Vagina (tissue), 2 donors: ENCODE results near the gene NFKBIZ.
A peak's percentile ranks its signal among the peaks of the same experiment; 100 is the strongest.

Experiments used
- CTCF ChIP-seq, 3 experiments: fragments of 450-650 bp in 2 of 3; fragments of 200-600 bp in 1 of 3; sonication (generic) in 1 of 3; IDR thresholded peaks; one replicate each; pipeline ENCODE4 v1.5.1; 2017 to 2019; ENCODE audit warnings: antibody characterized with exemption in 3 of 3, mild to moderate bottlenecking in 2 of 3, moderate library complexity in 2 of 3
- POLR2A ChIP-seq, 2 donors: fragments of 450-650 bp; IDR thresholded peaks; one replicate each; pipeline ENCODE4 v1.6.1; 2017; ENCODE audit warnings: antibody characterized with exemption in 2 of 2, mild to moderate bottlenecking in 2 of 2, moderate library complexity in 2 of 2
- POLR2AphosphoS5 ChIP-seq, 2 donors: sonication (generic); formaldehyde crosslinking; IDR thresholded peaks; one replicate each; pipeline ENCODE4 v1.9.0; 2017; ENCODE audit warnings: antibody characterized with exemption in 2 of 2, mild to moderate bottlenecking in 2 of 2, low read depth in 1 of 2; ENCODE audit not compliant: insufficient read depth in 1 of 2

- no peak for TF ChIP-seq POLR2A (IDR thresholded peaks at IDR 0.05)
- TF ChIP-seq POLR2AphosphoS5 (IDR thresholded peaks at IDR 0.05; ENCODE audit: insufficient read depth in 1 of 2, low read depth in 1 of 2) = peak in 1 of 2 donors; percentile 16
- no peak for TF ChIP-seq CTCF (IDR thresholded peaks at IDR 0.05)
These were observed 39.3 kb downstream of the NFKBIZ start for GRCh38 chr3:101888653-101889052.
